Measurements from ENCODE around the gene CES4A.

The CES4A gene

DNA sequence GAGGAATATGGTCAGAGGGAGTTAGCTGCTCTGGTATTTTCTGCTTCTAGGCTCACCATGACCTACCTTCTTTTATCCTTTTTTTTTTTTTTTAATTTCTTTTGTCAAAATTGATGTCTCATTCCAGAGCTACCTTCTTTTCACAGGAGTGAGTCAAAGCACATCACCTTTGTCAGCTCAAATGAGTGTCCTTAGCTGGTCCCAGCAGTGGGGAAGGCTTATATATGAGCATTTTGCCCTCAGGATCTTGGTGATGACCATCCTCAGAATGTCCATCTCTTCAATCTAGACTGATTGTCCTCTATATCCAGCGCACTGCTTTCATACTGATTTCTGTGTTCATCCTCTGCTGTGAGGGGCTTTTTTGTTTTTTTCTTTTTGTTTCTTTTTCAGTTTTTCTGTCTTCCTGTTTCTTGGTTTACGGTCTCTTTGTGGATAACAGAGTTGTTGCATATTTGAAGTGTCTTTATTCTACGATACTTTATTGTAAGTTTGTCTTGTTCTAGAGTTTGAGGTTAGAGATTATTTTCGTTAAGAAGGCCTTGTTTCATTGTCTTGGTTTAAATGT lies 65.5 kb downstream of the CES4A start:
- DNase-seq (ENCODE audit: low spot score), result no peak

DNA sequence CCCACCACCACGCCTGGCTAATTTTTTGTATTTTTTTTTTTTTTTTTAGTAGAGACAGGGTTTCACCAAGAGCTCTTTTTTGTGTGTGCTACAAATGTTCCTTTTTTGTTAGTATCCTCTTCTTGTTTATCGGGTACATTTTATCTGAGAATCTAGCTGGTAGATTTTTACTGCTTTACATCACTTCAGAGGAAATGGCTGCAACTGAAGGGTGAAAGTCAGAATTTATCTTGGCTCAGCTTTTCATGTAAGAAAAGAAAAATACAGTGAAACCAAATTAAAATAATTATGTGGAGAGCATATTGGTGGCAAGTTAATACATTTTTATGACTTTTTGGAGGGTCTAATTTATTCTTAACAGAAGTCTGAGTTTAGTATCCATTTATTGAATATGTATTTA lies 66.5 kb downstream of the CES4A start:
- no peak for DNase-seq (ENCODE audit: low spot score)

DNA sequence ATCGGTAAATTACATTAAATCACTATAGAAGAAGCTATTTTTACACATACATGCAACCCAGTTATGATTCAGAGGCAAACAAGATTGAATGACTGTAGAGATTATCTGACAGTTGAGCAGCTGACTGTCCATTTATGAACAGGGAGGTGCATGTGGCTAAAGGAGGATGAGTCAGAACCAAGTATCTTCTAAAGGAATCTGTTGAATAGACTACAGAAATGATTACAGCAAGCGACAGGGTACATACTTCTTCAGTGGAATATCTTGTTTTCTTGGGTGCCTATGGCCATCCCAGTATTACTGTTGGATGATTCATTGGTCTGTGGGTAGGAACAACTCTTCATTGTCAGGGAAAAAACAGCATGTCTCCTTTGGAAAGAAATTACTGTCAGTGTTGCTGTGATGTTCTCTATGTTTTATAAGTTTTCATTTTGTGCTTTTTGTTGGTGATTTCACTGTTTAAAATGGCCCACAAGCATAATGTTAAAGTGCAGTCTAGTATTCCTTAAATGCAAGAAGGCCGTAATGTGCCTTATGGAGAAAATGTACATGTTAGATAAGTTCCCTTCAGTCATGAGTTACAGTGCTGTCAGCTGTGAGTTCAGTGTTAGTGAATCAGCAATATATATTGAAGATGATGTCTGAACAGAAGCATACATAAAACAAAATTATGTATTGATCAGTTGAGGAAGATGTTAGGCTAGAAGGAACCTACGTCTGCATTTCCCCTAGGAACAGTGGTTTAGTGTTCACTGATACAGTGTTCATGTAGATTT lies 67.5 kb downstream of the CES4A start:
- no peak for DNase-seq (ENCODE audit: low spot score)

Data from left forelimb (tissue), 1 donor.